Calu3 (cell line): ENCODE results near the gene GALNTL6. TPM values are rescaled to one million over a fixed set of nuclear protein-coding genes. Genes with fewer than 3 reads are reported as not detected.

ENCODE experiments used
- BruUV-seq: library from RNA; stranded (reverse); fragments of 400-500 nt; replicated peaks from 2 replicates; lab custom pipeline; 2021; lab: Mats Ljungman, UMichigan
- CTCF ChIA-PET: fragments of 300-600 bp; sonication (Branson Sonifier 250); formaldehyde crosslinking; loops from one replicate; lab custom pipeline; 2022; ENCODE audit warnings: antibody characterized with exemption; lab: Charles Lee
- DNase-seq: peaks from one replicate; pipeline ENCODE4 v3.0.0; 2022
- H3K27ac Mint-ChIP-seq: one replicate; pipeline ENCODE4 v1.8.0; 2022; ENCODE audit warnings: mixed read lengths; ENCODE audit not compliant: unreplicated experiment
- H3K27me3 Mint-ChIP-seq: one replicate; pipeline ENCODE4 v1.8.0; 2022; ENCODE audit warnings: mixed read lengths; ENCODE audit not compliant: unreplicated experiment
- H3K36me3 Mint-ChIP-seq: one replicate; pipeline ENCODE4 v1.8.0; 2022; ENCODE audit warnings: mild to moderate bottlenecking, moderate library complexity, mixed read lengths; ENCODE audit not compliant: insufficient read depth, unreplicated experiment
- H3K4me1 Mint-ChIP-seq: one replicate; pipeline ENCODE4 v1.8.0; 2022; ENCODE audit warnings: mild to moderate bottlenecking, low read depth, mixed read lengths; ENCODE audit not compliant: unreplicated experiment
- H3K4me3 Mint-ChIP-seq: one replicate; pipeline ENCODE4 v1.8.0; 2022; ENCODE audit warnings: mild to moderate bottlenecking, low read depth, moderate library complexity, mixed read lengths; ENCODE audit not compliant: unreplicated experiment
- H3K9me3 Mint-ChIP-seq: one replicate; pipeline ENCODE4 v1.8.0; 2022; ENCODE audit warnings: low read depth, mixed read lengths; ENCODE audit not compliant: unreplicated experiment
- CTCF ChIP-seq: fragments of 200-600 bp; IDR thresholded peaks from one replicate; pipeline ENCODE4 v1.8.0; 2022; ENCODE audit warnings: antibody characterized with exemption; ENCODE audit not compliant: unreplicated experiment
- intact Hi-C: fragments of 100-400 bp; cut with micrococcal nuclease; formaldehyde crosslinking; loops from one replicate; pipeline ENCODE4 v1.10.0; 2022; ENCODE audit not compliant: unreplicated experiment
- total RNA-seq: library from RNA; stranded (reverse); gene quantifications from 2 replicates; pipeline ENCODE4 v1.2.3, GENCODE V29; 2022

The GALNTL6 gene
- total RNA-seq, 1 experiment from 2014 or later = not detected

GRCh38 chr4:172073590-172073989 is 260.4 kb downstream of the GALNTL6 start:
- no peaks in the 10 kb centered on the region for H3K36me3 Mint-ChIP-seq
- no peak for TF ChIP-seq CTCF
- CTCF ChIA-PET = no interaction called here
- no peak overlapping the region for H3K27ac Mint-ChIP-seq
- intact Hi-C loops = no loop called here
- H3K9me3 Mint-ChIP-seq = no peaks in the 10 kb centered on the region
- H3K27me3 Mint-ChIP-seq = no peaks in the 10 kb centered on the region
- no peaks in the 10 kb centered on the region for H3K4me1 Mint-ChIP-seq
- BruUV-seq = no TSS peak
- DNase-seq = no peak
- H3K4me3 Mint-ChIP-seq = no peak overlapping the region

- Mint-ChIP-seq H3K36me3 (no peaks in the 10 kb centered on the region), H3K27me3 (no peaks in the 10 kb centered on the region), H3K4me3 (no peak overlapping the region), H3K9me3 (no peaks in the 10 kb centered on the region), H3K4me1 (no peaks in the 10 kb centered on the region), H3K27ac (no peak overlapping the region)
- no peak for TF ChIP-seq CTCF
- BruUV-seq = no TSS peak
- intact Hi-C loops = no loop called here
- CTCF ChIA-PET = no interaction called here
- DNase-seq = no peak
Observed at GRCh38 chr4:172083272-172083671, 270.1 kb downstream of the GALNTL6 start.

GRCh38 chr4:172088556-172088955 is 275.4 kb downstream of the GALNTL6 start:
- H3K27me3 Mint-ChIP-seq = no peaks in the 10 kb centered on the region
- H3K4me3 Mint-ChIP-seq = no peak overlapping the region
- BruUV-seq = no TSS peak
- no peak for TF ChIP-seq CTCF
- no peak overlapping the region for H3K27ac Mint-ChIP-seq
- no peaks in the 10 kb centered on the region for H3K4me1 Mint-ChIP-seq
- H3K9me3 Mint-ChIP-seq = no peaks in the 10 kb centered on the region
- no peaks in the 10 kb centered on the region for H3K36me3 Mint-ChIP-seq
- DNase-seq = no peak
- intact Hi-C loops = no loop called here
- CTCF ChIA-PET = no interaction called here

GRCh38 chr4:172095161-172095560 is 282.0 kb downstream of the GALNTL6 start:
- Mint-ChIP-seq H3K4me3 (no peak overlapping the region), H3K27me3 (no peaks in the 10 kb centered on the region), H3K4me1 (no peaks in the 10 kb centered on the region), H3K36me3 (no peaks in the 10 kb centered on the region), H3K9me3 (no peaks in the 10 kb centered on the region), H3K27ac (no peak overlapping the region)
- no TSS peak for BruUV-seq
- intact Hi-C loops = no loop called here
- TF ChIP-seq CTCF = no peak
- CTCF ChIA-PET = no interaction called here
- DNase-seq = no peak
